Brain pericyte (primary cell): ENCODE results near the gene TLX1.
A peak's percentile ranks its signal among the peaks of the same experiment; 100 is the strongest.

Experiments used
- DNase-seq: peaks from one replicate; pipeline ENCODE4 v3.0.0-alpha.2; 2012; ENCODE audit warnings: low read depth, low spot score

TLX1 gene

GRCh38 chr10:101134299-101135127, 3.4 kb downstream of the TLX1 start:
- DNase-seq: no peak

- no peak for DNase-seq
Measured at GRCh38 chr10:101135141-101136006, 4.3 kb downstream of the TLX1 start.

DNA sequence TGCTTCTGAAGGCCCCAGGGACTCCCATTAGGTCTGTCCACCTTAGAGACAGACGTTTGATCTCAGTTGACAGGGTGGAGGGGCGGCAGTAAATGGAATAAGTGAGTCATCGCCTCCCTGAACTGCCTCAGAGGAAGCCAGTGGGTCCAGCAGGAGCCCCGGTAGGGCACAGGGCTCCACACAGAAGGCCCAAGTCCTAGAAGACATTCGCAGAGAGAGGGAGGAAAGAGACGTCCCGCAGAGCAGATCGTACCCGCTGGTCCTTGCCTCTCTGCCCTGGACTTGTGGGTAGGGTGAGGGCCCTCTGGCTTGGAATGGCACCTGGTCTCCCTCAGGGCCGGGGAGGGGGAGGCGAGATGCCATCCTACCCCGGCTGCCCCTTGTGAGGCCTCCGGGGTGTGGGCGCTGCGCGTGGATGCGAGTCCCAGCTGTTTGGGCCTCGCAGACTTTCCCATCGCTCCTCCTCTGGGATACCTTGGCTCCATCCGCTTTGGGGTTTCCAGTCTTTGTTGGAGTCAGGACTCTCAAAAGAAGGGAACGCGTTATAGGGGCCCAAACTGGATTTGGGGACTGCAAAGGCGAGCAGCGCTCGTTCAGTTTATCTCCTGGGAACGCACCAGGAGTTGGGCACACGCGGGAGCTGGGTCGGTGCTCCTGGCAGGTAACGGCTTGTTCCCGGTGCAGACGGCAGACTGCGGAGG, 5.1 kb downstream of the TLX1 start:
- no peak for DNase-seq

GRCh38 chr10:101136708-101137121, 5.6 kb downstream of the TLX1 start:
- no peak for DNase-seq

DNA sequence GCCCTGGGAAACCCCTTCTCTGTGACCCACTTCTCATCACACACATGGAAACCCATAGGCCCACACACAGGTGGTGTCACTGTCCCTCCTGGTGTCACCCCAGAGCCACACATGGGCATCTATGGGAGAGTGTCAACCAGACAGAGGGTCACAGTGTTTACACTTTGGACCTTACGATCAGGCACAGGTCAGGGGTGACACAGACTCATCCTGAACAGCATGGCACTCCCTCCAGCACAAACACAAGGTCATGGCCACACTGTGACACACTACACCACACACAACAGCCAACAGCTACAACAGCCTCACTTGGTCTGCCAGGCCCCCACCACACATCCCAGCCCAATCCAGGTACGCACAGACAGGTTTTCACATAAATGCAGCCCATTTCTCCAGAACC, 6.2 kb downstream of the TLX1 start:
- no peak for DNase-seq

DNA sequence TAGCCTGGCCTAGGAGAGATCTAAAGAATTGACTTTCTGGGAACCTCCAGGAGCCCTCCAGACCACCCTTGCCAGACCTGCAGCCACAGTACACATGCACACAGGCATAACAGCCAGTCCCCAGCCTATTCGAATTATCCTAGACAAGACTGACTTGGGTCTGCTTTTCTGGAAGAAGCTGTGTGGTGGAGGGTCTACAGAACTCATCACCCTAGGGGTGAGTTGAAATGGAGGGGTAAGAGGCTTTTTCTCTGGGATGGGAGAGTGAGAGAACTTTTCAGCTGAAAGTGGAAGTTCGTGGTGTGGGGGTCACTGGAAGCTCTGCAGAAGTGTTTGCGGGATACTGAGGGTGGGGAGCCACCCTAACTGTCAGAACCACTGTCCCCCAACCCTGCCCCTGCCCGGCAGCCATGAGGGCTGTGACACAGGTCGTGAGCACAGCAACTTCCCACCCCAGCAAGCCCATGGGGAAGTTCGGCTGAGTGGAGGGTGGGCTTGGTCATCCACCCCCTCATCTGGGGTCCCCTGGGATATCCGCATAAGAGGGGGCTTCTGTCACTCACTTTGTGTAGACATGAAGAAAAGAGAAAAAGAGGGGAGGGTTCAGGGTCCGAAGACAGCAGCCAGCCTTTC, 7.8 kb downstream of the TLX1 start:
- no peak for DNase-seq

DNA sequence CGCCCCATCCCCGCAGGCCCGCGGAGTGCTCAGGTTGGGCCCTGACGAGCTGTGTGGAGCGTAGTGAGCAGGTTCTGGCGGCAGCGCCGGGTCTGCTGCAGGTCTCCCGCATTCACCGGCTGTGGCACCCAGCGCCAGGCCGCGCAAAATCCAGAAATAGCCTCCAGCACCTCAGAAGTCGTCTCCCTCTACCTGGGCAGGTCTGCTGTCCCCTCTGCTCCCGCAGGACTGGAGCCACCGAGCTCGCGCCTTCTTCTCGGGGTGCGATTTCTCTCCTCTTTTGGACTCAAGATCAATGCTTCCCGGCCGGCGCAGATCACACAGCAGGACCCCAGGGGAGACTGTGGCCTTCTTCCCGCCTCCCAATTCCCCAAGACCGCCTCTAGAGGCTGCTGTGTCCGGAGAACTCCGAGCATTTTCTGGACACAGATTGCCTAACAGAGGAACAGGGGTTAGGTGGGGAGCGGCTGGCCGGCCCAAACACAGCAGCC, 8.4 kb downstream of the TLX1 start:
- no peak for DNase-seq

DNA sequence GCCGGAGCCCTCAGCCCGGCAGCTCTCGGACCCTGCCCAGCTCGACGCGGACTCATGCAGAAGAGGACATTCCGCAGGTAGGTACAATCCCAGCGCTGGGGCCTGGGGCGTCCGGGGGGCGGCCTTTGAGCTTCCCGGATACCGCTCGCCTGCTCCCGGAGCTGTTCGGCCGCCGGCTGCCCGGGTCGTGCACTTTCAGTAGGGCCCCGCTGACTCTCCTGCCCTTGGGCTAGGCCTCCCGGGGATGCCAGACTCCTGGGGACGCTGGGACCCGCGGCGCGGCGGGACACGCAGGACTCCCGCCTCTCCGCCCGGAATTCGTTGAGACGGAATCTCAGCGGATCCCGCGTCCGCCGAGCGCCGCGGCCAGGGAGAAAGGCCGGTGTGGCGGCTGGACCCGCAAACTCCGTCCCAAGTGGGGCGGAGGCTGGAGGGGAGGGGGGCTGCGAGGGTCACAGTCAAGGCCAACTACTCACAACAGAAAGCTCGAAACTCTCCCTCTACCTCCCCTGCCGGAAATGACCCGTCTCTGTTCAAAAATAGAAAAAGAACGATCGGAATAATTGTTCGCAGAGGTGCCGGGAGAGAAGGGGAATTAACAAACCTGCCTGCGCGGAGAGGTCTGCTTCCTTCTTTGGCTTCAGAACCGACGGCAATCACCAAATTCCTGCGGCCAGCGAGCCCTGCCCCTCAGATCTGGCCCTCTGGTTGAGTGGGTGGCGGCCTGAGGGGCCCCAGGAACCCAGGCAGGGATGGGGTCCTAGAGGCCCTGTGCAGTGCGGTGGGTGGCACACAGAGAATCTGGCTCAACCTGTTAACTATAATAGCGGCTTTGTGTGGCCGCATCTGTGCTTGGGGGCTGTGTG, 9.2 kb downstream of the TLX1 start:
- no peak for DNase-seq

- DNase-seq: no peak
Measured at GRCh38 chr10:101140950-101141615, 10.0 kb downstream of the TLX1 start.

DNA sequence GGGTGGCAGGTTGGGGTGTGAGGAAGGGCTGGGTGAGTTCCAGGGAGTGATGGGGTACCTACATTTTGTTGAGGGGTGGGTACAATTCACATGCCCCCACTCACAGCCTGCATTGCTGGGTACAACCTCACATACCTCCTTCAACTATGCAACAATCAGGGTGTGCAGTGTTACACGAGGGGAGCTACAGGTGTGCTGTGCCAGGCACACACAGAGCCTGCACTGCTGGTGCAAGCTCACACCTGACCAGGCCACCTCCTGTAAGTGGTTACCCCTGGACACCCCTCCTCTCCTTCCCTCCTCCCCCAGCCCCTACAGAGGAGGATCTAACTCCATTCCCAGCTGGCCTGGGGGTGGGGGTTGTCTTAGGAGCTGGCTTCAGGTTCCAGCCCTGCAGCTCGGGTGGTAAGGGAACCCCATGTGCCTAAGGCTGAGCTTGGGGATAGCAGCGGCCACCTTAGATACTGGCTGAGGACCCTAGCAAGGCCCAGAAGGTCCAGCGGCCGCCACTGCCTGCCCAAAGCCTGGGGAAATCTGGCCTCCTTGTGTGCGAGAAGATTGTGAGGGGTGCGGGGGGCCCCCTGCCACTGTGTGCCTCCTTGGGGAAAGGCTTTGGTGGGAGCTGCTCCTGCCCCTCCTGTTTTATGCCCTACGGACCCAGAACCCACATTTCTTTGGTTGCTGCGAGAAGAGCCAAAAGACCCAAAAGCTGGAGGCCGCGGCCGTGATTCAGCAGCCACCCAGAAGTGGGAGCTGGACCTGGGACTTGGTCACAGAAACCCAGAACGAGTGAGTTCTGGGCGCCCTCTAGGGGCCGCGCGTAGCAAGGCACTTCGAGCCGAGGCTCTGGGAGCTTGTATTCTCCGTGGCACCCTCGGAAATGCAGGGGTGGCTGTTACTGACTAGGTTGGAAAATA, 10.8 kb downstream of the TLX1 start:
- peak; percentile 29 for DNase-seq

DNA sequence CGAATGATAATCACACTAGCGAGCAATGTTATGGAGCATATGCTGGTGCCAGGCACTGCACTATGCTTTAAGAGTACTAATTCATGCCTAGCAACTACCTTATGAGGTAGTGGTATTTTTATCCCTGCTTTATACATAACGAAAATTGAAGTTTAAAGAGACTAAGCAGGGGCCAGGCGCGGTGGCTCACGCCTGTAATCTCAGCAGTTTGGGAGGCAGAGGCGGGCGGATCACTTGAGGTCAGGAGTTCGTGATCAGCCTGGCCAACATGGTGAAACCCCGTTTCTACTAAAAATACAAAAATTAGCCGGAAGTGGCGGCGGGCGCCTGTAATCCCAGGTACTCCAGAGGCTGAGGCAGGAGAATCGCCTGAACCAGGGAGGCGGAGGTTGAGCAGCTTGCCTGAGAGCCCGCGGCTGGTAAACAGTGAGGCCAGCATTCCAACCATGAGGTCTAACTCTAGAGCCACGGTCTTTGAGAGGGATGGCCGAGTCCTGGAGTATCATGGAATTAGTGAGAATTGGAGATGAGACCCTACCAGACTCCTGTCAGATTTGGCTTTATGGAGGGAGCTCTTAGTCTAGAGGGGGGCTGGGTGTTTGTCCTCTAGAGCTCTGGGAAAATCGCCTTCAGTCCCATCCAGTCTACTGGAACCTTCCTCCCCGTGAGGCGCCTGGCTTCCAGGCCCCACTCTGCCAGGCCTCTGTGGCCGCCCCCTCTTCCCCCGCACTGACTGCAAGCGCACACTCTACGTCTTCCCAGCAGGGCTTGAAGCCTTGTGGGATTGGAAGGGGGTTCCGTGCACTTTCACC, 11.6 kb downstream of the TLX1 start:
- DNase-seq: no peak

DNA sequence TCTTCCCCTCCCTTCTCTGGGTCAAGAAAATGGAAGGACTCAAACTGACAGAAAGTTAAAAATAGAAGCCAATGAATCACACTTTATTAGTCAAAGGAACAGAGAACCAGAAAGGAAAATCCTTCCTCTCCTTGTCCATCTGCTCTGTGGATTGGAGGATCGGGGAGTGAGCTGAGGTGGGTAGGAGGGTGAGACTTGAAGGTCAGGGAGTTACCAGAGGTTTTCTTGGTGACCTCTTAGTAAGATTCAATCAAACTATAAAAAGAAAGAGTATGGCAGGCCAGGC, 12.2 kb downstream of the TLX1 start:
- DNase-seq: no peak

DNA sequence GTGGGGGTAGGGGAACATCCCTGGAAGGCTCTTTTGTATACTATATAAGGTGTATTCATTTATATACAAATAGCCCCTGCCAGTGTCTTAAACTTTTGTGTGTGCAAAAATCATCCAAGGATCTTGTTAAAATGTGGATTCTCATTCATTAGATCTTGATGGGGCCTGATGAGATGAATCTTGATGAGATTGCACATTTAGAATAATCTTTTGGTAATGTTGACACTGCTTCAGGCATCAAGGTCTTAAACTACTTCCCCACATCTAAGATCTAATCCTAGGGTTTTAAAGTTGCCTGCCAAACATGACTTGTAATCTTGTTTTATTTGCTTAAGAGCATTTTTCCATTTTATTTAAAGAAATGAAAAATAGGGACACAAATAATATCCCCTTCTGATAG, 13.0 kb downstream of the TLX1 start:
- no peak for DNase-seq

- no peak for DNase-seq
Measured at GRCh38 chr10:101145145-101145544, 14.0 kb downstream of the TLX1 start.

DNA sequence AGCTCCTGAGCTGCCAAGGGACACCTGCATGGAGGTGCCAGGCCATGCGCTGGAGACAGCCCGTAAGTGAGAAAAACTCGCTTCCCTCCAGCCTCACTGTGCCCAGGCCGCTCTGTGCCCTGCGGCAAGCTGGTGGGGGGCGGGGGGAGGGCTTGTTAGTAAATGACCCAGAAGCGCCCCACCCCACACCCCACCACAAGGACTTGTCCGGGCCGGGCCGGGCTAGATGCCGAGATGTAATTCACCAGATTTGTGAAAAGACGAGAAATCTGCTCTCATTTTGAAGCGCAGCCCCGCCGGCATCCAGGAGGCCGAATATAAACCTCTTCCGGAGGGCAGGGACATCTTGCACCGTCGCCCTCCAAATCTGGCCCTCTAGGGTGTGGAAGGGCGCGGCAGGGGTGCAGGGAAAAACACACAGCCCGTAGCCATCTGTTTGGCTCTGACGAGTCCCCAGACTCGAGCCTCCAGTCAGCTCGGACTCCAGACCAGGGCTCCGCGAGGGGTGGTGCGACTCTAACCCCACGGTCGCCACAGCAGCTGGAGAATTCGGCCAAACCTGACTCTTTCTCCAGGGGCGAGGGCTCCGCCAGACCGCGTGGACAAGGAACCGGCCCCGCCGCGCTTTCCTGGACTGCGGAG, 14.8 kb downstream of the TLX1 start:
- DNase-seq: no peak

GRCh38 chr10:101146392-101147251, 15.5 kb downstream of the TLX1 start:
- DNase-seq: no peak

DNA sequence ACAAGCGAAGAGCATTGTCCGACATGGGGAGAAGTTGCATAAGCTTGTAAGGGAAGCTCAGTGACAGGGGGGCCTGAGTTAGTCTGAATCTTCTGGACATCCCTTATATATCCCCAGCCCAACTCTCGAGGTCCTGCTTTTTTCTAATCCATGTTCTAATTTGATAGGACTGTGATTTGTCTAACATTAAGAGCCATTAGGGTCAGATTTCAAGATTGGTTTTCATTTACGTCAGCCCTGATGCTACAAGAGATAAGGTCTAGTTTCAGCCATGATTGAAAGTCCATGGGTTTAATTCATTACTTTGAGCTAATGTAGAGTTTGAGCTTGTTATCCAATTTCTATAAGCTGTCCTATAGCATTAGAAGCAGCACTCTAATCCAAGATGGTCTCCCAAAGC, 20.3 kb downstream of the TLX1 start:
- DNase-seq: no peak
